ENCODE measurements around the gene CTNNA3.

DNA sequence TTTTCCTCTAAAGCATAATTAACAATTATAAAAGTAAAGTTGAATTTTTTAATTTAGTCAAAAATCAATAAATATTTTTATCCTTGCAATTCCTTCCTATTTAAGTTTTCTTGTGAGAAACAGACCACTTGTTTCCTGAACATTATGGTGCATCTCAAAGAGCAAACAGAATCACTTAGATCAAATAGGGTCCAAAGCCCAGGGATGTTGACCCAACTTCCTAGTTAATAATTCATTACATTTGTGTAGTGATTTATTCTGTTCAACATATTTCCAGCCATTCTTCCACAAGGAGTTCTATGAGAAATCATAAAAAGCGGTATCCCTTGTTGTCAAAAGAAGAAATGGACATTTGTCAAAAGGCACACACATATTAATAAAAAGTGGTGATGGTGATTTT lies 454.5 kb downstream of the CTNNA3 start:
- TF ChIP-seq EZH2 (IDR thresholded peaks at IDR 0.05; ENCODE audit: borderline replicate concordance, insufficient read depth, low read length, poor library complexity, severe bottlenecking), result no peak
- no peak for TF ChIP-seq EP300 (conservative IDR thresholded peaks at IDR 0.05; ENCODE audit: poor library complexity, severe bottlenecking)
- TF ChIP-seq, protein P1, sequence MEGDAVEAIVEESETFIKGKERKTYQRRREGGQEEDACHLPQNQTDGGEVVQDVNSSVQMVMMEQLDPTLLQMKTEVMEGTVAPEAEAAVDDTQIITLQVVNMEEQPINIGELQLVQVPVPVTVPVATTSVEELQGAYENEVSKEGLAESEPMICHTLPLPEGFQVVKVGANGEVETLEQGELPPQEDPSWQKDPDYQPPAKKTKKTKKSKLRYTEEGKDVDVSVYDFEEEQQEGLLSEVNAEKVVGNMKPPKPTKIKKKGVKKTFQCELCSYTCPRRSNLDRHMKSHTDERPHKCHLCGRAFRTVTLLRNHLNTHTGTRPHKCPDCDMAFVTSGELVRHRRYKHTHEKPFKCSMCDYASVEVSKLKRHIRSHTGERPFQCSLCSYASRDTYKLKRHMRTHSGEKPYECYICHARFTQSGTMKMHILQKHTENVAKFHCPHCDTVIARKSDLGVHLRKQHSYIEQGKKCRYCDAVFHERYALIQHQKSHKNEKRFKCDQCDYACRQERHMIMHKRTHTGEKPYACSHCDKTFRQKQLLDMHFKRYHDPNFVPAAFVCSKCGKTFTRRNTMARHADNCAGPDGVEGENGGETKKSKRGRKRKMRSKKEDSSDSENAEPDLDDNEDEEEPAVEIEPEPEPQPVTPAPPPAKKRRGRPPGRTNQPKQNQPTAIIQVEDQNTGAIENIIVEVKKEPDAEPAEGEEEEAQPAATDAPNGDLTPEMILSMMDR (IDR thresholded peaks at IDR 0.05; ENCODE audit: poor library complexity, severe bottlenecking), result no peak
- no peak for TF ChIP-seq MXI1 (conservative IDR thresholded peaks at IDR 0.05; ENCODE audit: poor library complexity, severe bottlenecking)
- TF ChIP-seq TAF1 (IDR thresholded peaks at IDR 0.05; ENCODE audit: low read depth), result no peak
- TF ChIP-seq POLR2AphosphoS5 (IDR thresholded peaks at IDR 0.05), result no peak
- TF ChIP-seq, protein P2, sequence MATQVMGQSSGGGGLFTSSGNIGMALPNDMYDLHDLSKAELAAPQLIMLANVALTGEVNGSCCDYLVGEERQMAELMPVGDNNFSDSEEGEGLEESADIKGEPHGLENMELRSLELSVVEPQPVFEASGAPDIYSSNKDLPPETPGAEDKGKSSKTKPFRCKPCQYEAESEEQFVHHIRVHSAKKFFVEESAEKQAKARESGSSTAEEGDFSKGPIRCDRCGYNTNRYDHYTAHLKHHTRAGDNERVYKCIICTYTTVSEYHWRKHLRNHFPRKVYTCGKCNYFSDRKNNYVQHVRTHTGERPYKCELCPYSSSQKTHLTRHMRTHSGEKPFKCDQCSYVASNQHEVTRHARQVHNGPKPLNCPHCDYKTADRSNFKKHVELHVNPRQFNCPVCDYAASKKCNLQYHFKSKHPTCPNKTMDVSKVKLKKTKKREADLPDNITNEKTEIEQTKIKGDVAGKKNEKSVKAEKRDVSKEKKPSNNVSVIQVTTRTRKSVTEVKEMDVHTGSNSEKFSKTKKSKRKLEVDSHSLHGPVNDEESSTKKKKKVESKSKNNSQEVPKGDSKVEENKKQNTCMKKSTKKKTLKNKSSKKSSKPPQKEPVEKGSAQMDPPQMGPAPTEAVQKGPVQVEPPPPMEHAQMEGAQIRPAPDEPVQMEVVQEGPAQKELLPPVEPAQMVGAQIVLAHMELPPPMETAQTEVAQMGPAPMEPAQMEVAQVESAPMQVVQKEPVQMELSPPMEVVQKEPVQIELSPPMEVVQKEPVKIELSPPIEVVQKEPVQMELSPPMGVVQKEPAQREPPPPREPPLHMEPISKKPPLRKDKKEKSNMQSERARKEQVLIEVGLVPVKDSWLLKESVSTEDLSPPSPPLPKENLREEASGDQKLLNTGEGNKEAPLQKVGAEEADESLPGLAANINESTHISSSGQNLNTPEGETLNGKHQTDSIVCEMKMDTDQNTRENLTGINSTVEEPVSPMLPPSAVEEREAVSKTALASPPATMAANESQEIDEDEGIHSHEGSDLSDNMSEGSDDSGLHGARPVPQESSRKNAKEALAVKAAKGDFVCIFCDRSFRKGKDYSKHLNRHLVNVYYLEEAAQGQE (IDR thresholded peaks at IDR 0.05; ENCODE audit: borderline replicate concordance), result no peak
